DND-41 (cell line): ENCODE measurements around the gene GRAMD1A.

Source experiments
- ATAC-seq: fragments of 200-7000 bp; cut with Tn5 transposase; 3 replicates; pipeline ENCODE4 v1.9.1; 2021; ENCODE audit warnings: low read depth; ENCODE audit not compliant: insufficient read depth
- DNase-seq: peaks from one replicate; pipeline ENCODE4 v3.0.0-alpha.2; 2020
- H2AFZ ChIP-seq: 2 replicates; pipeline ENCODE4 v1.6.0; 2012; ENCODE audit warnings: low read depth, low read length
- H3K27ac ChIP-seq: 2 replicates; pipeline ENCODE4 v1.5.1; 2012; ENCODE audit warnings: low read length, inconsistent platforms
- H3K27me3 ChIP-seq: fragments of 200-600 bp; sonication (generic); 2 replicates; pipeline ENCODE4 v1.6.0; 2012; ENCODE audit warnings: low read length, mild to moderate bottlenecking, inconsistent platforms; ENCODE audit not compliant: insufficient read depth, poor library complexity
- H3K36me3 ChIP-seq: 2 replicates; pipeline ENCODE4 v1.5.1; 2012; ENCODE audit warnings: low read length, inconsistent platforms; ENCODE audit not compliant: insufficient read depth
- H3K4me1 ChIP-seq: 2 replicates; pipeline ENCODE4 v1.5.1; 2012; ENCODE audit warnings: mild to moderate bottlenecking, low read length; ENCODE audit not compliant: insufficient read depth
- H3K4me2 ChIP-seq: 2 replicates; pipeline ENCODE4 v1.6.0; 2012; ENCODE audit warnings: mild to moderate bottlenecking, moderate library complexity, low read length, inconsistent platforms; ENCODE audit not compliant: insufficient read depth
- H3K4me3 ChIP-seq, 2 experiments: fragments of 200-600 bp in 1 of 2; shearing (Covaris generic) in 1 of 2; 2 replicates each; pipeline ENCODE4 v1.5.1; 2012 to 2016; ENCODE audit warnings: inconsistent platforms in 2 of 2, low read length in 2 of 2, mild to moderate bottlenecking in 2 of 2, low read depth in 1 of 2, moderate library complexity in 1 of 2
- H3K79me2 ChIP-seq: 2 replicates; pipeline ENCODE4 v1.6.0; 2012; ENCODE audit warnings: low read length, inconsistent platforms; ENCODE audit not compliant: insufficient read depth
- H3K9ac ChIP-seq: 2 replicates; pipeline ENCODE4 v1.6.0; 2012; ENCODE audit warnings: low read depth, mild to moderate bottlenecking, inconsistent platforms, low read length, moderate library complexity
- H3K9me3 ChIP-seq: 2 replicates; pipeline ENCODE4 v1.5.1; 2012; ENCODE audit warnings: low read length, moderate library complexity, mild to moderate bottlenecking, inconsistent platforms; ENCODE audit not compliant: insufficient read depth, severe bottlenecking
- H4K20me1 ChIP-seq: 2 replicates; pipeline ENCODE4 v1.6.0; 2012; ENCODE audit warnings: low read length; ENCODE audit not compliant: insufficient read depth
- EZH2 ChIP-seq: IDR thresholded peaks from 3 replicates; pipeline ENCODE4 v1.6.1; 2012; ENCODE audit warnings: borderline replicate concordance, low read depth, mild to moderate bottlenecking, moderate library complexity, low read length, inconsistent platforms; ENCODE audit not compliant: severe bottlenecking
- TF ChIP-seq, protein P1 (sequence below): IDR thresholded peaks from 2 replicates; pipeline ENCODE4 v1.5.1; 2012; ENCODE audit warnings: borderline replicate concordance, low read length, moderate library complexity, mild to moderate bottlenecking; ENCODE audit not compliant: poor library complexity, severe bottlenecking; ENCODE audit errors: extremely low read depth

Gene GRAMD1A

DNA sequence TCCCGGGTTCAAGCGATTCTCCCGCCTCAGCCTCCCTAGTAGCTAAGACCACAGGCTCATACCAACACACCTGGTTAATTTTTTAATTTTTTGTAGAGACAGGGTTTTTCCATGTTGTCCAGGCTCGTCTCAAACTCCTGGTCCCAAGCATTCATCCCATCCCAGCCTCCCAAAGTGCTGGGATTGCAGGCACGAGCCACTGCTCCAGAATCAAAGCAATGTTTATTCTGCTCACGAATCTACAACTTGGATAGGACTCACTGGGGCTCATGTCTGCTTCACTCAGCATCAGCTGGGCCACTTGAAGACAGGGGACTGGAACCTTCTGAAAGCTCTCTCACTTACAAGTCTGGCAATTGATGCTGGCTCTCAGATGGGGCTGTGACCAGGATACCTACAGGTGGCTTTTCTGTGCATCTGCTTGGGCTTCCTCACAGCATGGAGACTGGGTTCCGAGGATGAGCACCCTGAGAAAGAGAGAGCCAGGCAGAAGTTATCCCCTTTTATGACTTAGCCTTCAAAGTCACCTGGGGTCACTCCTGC, 27.9 kb upstream of the GRAMD1A start:
- H3K36me3 ChIP-seq: no peaks in the 10 kb centered on the region
- H3K4me2 ChIP-seq: no peak overlapping the region
- no peak overlapping the region for H2AFZ ChIP-seq
- DNase-seq (no peak), ATAC-seq (no peak)
- H3K4me3 ChIP-seq: no peak overlapping the region
- TF ChIP-seq EZH2: no peak
- TF ChIP-seq, protein P1, sequence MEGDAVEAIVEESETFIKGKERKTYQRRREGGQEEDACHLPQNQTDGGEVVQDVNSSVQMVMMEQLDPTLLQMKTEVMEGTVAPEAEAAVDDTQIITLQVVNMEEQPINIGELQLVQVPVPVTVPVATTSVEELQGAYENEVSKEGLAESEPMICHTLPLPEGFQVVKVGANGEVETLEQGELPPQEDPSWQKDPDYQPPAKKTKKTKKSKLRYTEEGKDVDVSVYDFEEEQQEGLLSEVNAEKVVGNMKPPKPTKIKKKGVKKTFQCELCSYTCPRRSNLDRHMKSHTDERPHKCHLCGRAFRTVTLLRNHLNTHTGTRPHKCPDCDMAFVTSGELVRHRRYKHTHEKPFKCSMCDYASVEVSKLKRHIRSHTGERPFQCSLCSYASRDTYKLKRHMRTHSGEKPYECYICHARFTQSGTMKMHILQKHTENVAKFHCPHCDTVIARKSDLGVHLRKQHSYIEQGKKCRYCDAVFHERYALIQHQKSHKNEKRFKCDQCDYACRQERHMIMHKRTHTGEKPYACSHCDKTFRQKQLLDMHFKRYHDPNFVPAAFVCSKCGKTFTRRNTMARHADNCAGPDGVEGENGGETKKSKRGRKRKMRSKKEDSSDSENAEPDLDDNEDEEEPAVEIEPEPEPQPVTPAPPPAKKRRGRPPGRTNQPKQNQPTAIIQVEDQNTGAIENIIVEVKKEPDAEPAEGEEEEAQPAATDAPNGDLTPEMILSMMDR: no peak
- no peaks in the 10 kb centered on the region for H3K27me3 ChIP-seq
- no peaks in the 10 kb centered on the region for H3K79me2 ChIP-seq
- H3K9ac ChIP-seq: no peak overlapping the region
- peaks cover 8% of the 10 kb centered on the region for H3K4me1 ChIP-seq
- H3K9me3 ChIP-seq: peaks cover 31% of the 10 kb centered on the region
- no peaks in the 10 kb centered on the region for H4K20me1 ChIP-seq
- H3K27ac ChIP-seq: no peak overlapping the region

DNA sequence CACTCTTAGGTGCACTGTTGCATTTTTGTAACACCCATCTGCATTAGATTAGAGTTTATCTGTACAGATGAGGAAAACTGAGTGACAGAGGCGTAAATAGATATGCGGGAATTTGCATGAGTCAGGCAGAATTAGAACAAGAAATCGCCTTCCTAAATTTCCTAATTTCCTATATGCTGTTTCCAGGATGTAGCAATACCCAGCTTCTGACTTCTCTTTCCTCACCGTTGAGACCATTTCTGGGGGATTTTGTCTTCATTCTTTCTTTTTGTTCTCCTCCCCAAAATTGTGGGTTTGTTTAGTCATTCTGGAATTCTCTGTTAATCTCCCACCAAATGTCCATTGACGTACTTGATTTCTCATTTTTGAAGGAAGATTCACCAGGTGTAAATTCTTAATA, 25.5 kb upstream of the GRAMD1A start:
- H3K9ac ChIP-seq: no peak overlapping the region
- ATAC-seq: no peak
- no peaks in the 10 kb centered on the region for H3K36me3 ChIP-seq
- H3K27ac ChIP-seq: no peak overlapping the region
- no peak overlapping the region for H3K4me3 ChIP-seq
- no peak for TF ChIP-seq EZH2
- TF ChIP-seq, protein P1: no peak
- H2AFZ ChIP-seq: no peak overlapping the region
- no peaks in the 10 kb centered on the region for H3K79me2 ChIP-seq
- H3K27me3 ChIP-seq: no peaks in the 10 kb centered on the region
- peaks cover 8% of the 10 kb centered on the region for H3K4me1 ChIP-seq
- H4K20me1 ChIP-seq: no peaks in the 10 kb centered on the region
- no peak for DNase-seq
- H3K9me3 ChIP-seq: peaks cover 12% of the 10 kb centered on the region
- no peak overlapping the region for H3K4me2 ChIP-seq

DNA sequence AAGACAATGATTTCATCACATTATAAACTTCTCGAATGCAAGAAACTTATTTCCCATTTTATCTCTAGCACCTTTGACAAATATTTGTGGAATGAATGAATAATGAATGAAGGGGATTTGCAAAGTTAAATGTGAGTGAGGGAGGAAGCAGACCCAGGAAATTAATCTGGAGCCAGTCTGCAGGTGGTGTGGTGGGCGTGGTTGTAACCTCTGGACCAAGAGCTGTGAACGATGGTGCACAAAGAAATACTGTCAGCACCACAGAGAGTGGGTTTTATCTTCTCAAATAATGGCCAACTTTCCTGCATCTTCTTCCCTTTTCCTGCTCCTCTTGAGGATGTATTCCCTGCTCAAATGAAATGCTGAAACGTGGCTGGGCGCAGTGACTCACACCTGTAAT, 25.1 kb upstream of the GRAMD1A start:
- no peak overlapping the region for H2AFZ ChIP-seq
- DNase-seq (no peak), ATAC-seq (no peak)
- no peaks in the 10 kb centered on the region for H3K79me2 ChIP-seq
- TF ChIP-seq EZH2: no peak
- TF ChIP-seq, protein P1: no peak
- H3K4me2 ChIP-seq: no peak overlapping the region
- no peak overlapping the region for H3K9ac ChIP-seq
- H3K9me3 ChIP-seq: peaks cover 8% of the 10 kb centered on the region
- H3K36me3 ChIP-seq: no peaks in the 10 kb centered on the region
- H4K20me1 ChIP-seq: no peaks in the 10 kb centered on the region
- H3K27me3 ChIP-seq: no peaks in the 10 kb centered on the region
- H3K4me3 ChIP-seq: no peak overlapping the region
- peaks cover 8% of the 10 kb centered on the region for H3K4me1 ChIP-seq
- H3K27ac ChIP-seq: no peak overlapping the region

DNA sequence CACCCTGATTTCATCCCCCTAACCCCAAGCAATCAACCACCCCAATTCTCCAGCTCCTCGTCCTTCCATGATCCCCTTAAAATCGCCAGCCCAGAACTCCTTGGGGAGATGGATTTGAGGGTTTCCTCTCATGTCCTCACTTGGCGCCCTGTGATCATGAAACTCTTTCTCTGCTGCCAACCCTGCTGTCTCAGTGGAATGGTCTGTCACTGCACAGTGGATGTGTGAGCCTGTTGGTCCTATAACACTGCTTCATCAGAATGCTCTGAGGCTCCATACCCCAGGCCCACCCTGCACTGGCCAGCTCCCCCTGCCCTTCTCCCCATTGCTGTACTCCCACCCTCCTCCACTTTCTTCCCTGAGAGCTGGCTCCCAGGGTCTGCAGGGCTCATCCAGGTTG, 23.5 kb upstream of the GRAMD1A start:
- DNase-seq (no peak), ATAC-seq (no peak)
- Histone ChIP-seq H3K27ac (no peak overlapping the region), H3K27me3 (no peaks in the 10 kb centered on the region), H3K9me3 (peaks cover 6% of the 10 kb centered on the region), H4K20me1 (no peaks in the 10 kb centered on the region), H3K9ac (no peak overlapping the region), H3K4me1 (peaks cover 8% of the 10 kb centered on the region), H3K4me3 (no peak overlapping the region), H3K36me3 (no peaks in the 10 kb centered on the region), H2AFZ (no peak overlapping the region), H3K4me2 (no peak overlapping the region), H3K79me2 (no peaks in the 10 kb centered on the region)
- no peak for TF ChIP-seq EZH2
- TF ChIP-seq, protein P1: no peak
